GM18511 (cell line): ENCODE data around the gene TGFB2.
"Not testable (repeated sequence)": the region's sequence is repeated elsewhere in the genome, so short reads cannot be mapped to it uniquely, and the experiment has no call there.

Experiments used
- ATAC-seq: cut with Tn5 transposase; IDR thresholded peaks from one replicate; pipeline ENCODE4 v1.9.1; 2021; ENCODE audit warnings: mild to moderate bottlenecking, moderate library complexity; ENCODE audit not compliant: unreplicated experiment

The TGFB2 gene

DNA sequence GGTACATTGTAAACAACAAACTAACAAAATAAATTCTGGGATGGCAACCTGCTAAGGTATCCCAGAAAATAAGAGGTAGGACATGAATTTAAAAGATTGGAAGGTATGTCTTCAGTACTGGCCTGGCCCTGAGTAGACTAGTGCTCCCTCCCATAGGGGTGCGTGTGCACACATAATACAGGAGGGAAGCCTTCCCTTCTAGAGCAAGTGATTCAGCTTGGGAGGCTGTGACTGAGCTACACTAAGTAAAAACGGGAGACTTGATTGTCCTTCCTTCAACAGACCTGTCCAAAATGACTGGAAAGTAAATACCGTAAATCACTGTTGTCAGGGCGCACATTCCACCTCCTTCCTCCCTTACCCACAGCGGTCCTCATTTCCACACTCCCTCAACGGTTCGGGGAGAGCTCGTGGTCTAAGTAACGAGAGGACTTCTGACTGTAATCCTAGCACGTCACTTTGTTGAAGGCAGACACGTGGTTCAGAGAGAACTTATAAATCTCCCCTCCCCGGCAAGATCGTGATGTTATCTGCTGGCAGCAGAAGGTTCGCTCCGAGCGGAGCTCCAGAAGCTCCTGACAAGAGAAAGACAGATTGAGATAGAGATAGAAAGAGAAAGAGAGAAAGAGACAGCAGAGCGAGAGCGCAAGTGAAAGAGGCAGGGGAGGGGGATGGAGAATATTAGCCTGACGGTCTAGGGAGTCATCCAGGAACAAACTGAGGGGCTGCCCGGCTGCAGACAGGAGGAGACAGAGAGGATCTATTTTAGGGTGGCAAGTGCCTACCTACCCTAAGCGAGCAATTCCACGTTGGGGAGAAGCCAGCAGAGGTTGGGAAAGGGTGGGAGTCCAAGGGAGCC is at the start of gene TGFB2:
TSS of gene TGFB2 (plus strand) at position 523 of the 859 bp plus-strand sequence. CDS start 1,366 bp downstream, outside the sequence.
- ATAC-seq = peak; percentile 43

DNA sequence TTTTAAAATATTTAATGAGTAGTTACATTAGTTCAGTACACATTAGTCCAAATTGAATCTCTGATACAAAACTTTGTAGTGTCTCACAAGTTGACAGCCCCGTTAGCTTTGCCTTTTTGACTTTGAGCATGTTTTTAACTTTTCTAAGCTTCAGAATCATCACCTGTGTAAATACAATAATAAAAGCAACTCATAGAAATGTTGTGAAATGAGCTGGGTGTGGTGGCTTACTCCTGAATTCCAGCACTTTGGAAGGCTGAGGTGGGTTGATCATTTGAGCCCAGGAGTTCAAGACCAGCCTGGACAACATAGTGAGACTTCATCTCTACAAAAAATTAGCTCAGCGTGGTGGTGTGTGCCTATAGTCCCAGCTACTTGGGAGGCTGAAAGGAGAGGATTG is 49.0 kb upstream of the TGFB2 start:
- ATAC-seq = no peak

DNA sequence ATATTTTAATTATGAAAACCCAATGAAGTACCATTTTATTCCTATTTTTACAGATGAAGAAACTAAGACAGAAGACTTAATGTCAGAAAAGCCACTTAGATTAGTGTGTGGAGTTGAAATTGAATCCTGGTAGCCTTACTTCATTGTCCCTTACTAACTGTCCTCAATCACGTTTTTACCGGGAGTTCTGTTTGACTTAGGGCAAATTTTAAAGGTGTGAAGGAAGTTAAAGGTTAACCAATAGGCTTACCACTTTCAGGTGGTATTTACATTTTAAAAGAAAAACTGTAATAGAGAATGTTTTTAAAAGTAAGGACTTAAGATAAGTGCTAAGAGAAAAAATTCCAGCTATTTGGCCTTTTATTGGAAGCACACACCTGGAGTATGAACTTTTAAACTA is 47.7 kb upstream of the TGFB2 start:
- no peak for ATAC-seq

DNA sequence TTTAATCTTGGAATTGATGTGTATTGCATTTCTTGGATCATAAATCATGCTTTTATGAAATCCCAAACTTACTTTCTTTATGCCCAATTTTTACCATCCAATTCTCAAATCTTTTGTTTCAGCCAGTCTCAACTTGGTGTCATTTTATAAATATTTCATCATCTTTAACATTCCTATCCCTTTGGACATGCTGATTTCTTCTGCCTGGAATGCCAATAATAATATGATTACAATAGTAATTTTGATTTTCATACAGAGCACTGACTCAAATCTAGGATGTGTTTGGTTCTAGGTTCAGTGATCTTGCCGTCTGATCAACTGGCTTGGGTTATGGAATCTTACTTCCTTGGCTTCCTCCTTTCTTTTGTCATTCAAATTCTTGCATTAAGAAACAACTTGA is 47.3 kb upstream of the TGFB2 start:
- no peak for ATAC-seq

DNA sequence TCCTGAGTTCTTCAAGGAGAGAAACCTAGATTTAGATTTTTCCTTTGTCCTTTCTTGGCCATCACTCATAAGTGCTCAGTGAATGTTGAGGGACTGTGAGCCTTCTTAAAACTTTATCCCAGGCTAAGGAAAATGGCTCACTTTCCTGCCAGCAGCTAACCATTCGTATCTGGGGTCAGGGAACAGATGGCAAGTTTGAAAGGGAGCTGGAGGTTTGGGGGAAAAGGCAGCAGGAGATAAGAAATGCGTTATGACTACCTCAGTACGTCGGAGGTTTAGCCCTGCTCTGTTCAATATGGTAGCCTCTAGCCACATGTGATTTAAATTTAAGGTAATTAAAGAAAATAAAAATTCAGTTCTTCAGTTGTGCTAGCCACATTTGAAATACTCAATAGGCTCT is 46.7 kb upstream of the TGFB2 start:
- no peak for ATAC-seq

DNA sequence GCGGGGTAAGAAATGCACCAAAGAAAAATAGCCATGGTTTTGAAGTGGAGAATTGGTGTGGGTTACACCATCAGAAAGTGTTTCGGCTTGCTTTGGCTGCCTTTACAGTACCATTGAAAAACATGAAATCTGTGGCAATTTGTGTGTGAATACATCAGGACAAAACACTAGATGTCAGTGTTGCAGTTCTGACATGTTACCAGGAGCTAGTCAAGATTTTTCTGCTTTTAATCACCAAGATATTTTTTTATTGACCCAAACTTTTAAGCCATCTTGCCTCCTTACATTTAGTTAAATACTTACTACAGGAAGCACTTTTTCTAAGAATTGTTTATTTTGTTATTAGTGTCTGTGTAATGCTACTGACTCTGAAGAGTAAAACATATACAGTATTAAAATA is 45.7 kb upstream of the TGFB2 start:
- ATAC-seq = peak; percentile 63

DNA sequence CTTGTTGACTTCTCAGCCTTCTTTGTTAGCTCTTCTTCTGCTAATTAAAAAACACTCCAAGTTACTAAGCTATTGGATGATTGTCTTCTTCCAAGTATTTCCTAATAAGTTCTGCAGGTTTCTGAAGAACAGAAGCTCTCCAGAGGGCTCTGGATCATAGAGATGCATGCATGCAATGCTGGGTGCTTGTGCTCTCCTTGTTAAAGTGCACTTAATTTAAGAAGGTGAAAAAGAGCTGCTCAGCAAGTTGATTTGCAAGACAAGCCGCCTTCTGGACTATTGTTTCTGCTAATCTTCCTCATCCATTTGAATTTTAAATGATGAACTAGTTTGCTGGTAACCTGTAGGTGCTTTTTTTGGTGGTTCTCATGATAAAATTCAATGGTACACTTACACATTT is 43.9 kb upstream of the TGFB2 start:
- ATAC-seq = no peak

DNA sequence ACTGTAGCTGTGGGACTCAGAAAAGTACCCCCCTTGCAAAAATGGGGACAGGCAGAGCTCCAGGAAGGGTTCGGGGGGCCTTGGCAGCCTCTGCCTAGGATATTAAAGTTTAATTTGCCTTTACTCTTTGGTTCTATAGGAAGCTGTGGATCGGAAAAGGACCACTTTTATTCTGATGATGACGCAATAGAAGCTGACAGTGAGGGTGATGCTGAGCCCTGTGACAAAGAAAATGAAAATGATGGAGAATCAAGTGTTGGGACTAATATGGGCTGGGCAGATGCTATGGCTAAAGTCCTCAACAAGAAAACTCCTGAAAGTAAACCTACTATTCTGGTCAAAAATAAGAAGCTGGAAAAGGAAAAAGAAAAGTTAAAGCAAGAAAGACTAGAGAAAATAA is 43.0 kb upstream of the TGFB2 start:
- ATAC-seq = no peak

DNA sequence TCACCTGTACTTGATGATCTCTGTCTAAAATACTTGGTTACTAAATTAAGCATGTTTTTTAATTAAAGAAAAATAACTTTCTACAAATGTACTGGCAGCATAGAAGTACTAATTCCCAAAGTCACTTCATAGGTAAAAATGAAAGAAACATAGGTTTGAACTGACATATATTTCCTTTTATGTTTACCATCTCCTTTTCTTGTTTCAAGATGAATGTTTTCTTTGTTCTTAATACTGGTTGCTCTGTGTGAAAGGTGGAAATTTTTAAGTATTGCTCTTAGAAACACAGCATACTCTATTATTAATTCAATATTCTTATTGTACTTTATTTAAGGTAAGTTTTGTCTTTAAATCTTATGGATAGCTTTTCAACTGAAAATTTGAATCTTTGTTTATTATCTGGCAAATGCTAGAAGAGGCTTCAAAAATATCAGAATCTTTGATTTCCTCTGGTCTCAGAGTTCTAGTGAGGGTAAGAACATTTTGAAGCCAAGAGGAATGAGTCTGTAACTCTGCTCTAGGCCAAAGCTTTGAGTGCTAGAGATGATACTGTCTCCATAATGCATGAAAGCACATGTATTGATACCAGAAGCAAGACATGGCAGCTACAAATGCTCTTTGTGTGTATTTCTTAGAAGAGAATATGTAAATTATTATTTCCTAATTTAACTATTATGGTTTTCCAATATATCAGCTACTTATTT is 41.8 kb upstream of the TGFB2 start:
- ATAC-seq = no peak

DNA sequence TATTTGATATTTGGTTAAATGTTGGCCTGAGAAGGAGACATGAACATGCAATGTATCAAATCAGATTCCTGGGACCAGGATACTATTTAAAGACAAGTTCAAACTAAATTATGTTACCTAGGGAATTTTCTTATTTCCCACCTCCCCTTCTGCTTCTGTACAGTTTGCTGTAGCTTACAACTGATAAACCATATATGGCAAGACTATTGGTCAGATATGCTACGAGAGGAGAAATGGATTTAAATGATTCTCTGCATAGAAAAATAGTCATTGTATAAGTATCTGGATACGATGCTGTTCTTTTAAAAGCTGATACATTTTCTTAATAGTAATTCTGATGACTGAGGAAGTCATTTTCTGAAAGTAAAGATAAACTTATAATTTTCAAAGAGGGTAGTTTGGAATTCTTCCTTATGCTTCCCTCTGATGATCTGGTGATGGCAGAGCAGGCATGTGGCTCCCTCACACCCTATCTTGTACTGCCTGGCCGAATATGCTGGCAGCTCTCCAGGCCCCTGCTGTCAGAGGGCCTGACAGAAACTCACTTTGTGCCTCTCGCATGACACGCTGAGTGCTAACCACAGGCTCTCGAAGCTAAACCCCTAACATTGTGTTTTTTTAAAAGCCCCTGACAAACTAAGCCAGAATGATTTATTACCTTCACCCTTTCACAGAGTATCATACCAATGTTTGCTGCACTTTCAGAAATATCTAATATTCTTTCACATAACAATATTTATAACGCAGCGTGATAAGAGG is 40.7 kb upstream of the TGFB2 start:
- ATAC-seq = peak; percentile 85

DNA sequence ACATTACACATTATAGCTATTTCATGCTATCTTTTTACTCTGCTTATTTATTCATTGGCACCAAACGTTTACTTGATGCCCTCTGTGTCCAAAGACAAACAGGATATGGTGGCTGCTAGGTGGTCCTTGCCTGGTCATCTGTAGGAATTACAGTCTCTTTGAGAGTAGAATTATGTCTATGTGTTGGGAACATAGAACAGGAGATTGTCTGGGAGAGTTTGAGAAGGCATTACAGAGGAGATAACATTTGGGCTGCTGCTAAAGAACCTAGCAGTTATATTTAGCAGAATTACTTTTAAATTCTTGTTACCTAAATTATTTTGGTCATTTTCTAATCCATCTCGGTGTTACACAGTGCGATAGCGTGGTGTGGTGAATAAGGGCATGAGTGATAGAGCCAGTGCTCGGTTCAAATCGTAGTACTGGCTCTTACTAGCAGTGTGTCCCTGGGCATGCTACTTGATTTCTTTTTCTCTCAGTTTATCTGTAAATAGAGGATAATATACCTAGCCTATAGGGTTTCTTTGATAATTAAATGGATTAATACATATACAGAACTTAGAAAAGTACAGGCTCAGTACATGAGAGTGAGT is 39.6 kb upstream of the TGFB2 start:
- ATAC-seq = no peak

DNA sequence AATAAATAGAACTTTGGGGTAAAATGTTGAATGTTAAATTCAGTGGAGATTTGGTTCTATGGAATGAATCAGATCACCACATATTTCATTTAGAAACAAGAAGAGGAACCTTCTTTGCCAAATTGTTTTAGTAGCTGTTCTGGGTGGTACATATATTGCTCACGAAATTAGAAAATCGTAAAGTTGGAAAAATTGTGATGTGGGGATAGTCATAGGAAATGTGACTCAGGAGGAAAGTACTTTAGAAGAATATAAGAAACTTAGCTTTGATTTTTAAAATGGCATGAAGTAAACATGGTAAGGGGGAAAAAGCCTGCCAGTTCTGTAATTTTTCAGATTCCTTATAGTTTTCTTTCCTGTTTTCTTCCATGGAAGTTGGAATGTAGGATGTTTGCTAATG is 32.6 kb upstream of the TGFB2 start:
- ATAC-seq = no peak

DNA sequence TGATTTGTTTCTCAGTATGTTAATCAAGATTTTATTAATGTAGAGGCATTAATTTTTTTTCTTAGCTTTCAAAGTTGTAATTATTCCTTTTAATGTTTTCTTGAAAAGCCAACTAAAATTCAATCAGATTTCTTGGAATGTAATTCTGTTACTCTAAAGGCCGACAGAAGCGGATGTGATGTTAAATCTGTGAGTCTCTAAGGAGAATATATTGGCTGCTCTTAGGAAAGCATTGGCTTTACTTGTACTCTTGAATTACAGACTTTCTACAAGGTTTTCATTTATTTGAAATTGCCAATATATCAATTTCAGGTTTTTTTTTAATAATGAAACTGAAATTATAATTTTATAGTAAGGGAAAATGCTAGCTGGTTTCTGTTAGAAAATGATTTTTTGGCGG is 30.8 kb upstream of the TGFB2 start:
- no peak for ATAC-seq

DNA sequence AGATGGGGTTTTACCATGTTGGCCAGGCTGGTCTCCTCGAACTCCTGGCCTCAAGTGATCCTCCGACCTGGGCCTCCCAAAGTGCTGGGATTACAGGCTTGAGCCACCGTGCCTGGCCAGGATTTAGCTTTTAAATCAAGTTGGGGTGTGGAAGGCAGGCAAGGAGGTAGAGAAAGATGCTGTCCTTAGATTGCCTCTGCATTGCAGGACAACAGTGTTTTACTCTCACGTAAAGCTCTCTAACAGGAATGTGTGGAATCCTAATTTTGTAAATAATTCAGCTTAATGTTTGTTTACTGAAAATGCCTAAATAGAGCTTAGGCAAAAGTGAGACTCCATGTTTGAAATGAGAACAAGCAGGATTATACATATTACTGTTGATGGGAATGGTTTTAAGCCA is 29.5 kb upstream of the TGFB2 start:
- ATAC-seq = no peak

DNA sequence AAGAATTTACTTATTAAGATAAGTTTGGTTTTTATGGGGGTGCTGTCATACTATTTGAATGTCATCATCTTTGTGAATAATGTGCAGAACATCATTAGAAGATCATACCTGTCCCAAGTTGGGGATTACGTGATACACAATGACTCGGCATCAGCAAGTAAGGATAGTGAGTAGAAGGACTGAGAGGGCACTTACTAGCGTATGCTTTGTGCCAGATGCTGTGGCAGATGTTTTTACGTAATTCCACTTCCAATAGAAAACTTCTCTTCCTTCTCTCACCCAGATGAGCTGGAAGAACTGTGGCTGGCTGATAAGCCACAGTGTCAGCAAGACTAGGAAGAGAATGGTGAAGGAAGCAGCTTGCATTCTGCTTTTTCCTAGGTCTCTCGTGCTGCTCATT is 28.1 kb upstream of the TGFB2 start:
- no peak for ATAC-seq

DNA sequence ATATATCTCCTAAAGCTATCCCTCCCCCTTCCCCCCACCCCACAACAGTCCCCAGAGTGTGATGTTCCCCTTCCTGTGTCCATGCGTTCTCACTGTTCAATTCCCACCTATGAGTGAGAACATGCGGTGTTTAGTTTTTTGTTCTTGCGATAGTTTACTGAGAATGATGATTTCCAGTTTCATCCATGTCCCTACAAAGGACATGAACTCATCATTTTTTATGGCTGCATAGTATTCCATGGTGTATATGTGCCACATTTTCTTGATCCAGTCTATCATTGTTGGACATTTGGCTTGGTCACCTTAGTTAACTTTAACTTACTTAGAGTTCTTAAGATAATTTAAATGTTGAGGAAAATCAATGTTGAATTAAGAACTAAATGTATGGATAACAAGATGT is 25.0 kb upstream of the TGFB2 start:
- ATAC-seq = not testable (repeated sequence)

DNA sequence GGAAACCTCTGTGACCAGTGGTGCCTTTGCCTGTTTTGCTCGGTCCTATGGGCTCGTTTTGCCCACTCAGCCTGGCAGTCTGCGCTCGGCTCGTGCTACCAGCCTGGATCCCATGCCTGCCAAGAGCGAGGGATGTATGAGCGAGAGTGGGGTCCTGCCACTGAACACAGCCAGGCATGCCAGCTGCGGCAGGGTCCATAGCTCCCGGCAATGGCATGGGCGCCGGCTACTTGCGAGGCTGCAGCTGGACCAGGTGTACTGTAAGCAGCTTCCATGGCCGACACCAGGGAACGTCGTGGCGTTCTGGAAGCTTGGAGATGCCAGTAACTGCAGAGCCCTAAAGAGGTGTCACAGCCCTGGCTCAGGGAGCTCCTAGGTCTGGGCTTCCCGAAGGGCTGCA is 22.4 kb upstream of the TGFB2 start:
- no peak for ATAC-seq

DNA sequence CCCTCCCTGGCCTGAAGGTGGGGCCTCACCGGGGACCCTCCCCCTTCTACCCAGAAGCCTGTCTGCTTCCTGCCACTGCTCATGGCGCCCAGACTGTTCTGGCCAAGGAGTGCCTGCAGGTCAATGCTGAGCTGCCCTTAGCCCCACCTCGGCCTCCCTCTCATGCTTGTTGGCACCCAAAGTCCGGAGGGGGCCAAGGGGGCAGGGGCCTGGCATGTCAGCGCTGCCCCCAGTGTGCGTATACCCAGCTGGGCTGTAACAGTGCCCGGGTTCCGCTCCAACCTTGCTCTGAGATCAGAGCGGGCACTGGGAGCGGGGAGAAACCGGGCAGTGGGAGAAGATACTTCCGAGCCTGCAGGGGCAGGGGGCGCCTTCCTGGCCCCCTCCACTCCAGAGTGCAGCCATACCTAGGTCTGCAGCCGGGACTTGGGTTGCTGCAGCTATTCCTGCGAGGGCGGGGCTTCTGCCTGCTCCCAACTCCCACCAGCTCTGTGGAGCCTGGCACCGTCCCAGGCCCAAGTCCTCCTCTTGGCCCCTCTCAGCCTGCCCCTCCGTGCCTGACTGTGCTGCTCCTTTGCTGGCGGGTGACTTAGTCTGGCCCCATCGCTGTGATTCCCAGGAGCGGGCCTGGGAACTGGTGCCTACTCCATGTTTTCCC is 21.4 kb upstream of the TGFB2 start:
- ATAC-seq = no peak

DNA sequence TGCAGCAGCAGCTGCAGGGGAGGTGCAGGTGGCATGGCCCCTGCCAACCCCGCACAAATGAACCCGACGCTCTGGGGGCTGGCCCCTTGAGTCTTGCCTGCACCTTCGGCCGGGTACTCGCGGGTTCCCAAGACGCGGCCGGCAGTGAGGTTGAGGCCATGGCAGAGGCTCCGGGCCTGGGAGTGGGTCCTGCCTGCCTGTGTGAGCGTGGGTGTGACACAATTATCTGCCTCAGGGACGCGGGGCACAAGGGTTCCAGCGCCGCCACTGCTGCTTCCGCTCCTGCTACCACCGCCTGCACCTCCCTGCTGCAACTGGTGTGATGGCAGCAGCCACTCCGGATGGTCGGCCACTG is 20.9 kb upstream of the TGFB2 start:
- no peak for ATAC-seq

DNA sequence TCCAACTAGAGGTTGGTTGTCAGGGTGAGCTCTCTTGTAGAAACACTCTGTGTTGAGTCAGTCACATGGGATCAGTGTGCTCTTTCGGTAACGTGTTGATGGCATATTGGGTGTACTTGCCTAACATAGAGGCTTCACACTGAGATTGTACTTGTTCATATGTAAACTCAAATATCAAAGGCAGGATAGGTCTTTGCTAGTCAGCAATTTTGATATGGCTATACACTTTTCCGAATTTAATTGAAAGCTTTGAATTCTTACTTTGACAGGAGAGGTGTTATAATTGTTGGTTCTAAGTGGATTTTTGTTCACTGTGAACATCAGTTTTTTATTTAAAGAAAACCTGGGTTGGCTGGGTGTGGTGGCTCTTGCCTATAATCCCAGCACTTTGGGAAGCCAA is 16.4 kb upstream of the TGFB2 start:
- ATAC-seq = no peak
